Measurements from ENCODE around the gene SLC30A3.

- TF ChIP-seq CTCF (IDR thresholded peaks at IDR 0.05) (no peak), ZFX (IDR thresholded peaks at IDR 0.05; ENCODE audit: borderline replicate concordance) (no peak)
Observed at GRCh38 chr2:27280826-27281225, 18.0 kb upstream of the SLC30A3 start.
